GM19193 (cell line): Measurements from ENCODE around the gene RBM5.

ENCODE experiments used
- POLR2A ChIP-seq: IDR thresholded peaks from 4 replicates; pipeline ENCODE4 v1.6.1; 2011; ENCODE audit not compliant: insufficient read depth, insufficient read length; ENCODE audit errors: extremely low read depth

Gene RBM5

DNA sequence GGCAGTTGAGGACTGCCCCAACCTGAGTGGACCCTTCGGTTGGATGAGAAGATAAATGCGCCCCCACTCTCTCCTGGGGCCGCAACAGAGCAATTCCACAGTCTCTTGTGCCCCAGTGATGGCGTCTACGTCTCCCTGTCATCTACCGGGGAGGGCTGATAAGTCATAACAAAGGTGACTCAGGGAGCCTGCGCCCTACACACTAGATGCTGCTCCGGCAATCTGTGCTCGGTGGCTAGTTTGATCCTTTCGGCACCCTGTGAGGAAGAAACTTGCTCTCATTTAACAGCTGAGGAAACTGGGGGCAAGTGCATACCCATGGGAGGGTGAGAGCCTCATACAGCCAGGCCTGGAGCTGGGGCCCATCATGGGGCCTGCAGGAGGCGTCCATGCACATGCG, 52.3 kb downstream of the RBM5 start:
- no peak for TF ChIP-seq POLR2A

DNA sequence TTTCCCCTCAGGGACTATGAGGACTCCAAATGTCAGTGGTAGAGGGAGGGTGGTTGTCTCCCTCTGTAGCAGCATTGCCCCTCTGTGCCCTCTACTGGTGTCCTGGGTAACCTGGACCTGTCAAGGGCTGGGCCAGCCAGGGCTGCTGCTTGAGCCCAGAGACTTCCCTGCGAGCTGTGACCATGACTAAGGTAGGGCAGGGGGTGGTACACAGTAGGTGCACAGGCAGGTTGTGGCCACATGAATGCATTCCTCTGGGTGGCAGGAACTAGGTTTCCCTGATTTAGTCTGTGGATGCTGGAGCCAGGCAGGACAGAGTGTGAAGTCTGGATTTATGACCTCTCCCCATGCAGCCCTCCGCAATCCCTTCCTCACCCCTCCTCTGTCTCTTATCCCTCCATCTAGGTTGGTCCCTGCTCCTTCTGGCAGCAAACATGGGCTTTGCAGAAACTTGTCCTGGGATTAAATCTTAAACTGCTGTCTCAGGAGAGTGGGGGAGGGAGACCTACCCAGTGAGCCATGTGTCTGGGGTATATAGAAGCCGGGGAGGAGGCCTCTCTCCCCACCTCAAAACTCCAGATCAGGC, 57.7 kb downstream of the RBM5 start:
- no peak for TF ChIP-seq POLR2A

DNA sequence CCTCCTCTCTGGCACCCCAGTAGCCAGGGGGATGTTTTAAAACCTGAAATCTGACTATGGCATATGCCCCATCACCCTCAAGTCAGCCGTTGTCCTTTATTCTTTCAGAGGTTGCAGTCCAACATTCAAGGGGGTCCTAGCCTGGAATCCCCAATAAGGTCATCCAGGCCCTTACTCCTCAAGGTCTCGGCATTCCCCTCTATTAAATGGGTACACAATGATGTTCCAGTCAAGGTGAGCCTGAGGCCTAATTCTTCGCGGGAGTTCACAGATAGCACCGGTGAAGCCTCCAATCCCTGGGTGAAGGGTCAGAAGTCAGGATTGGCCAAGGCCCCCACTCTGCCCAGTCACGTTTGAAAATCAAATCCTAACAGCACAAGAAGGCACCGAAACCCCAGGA, 58.3 kb downstream of the RBM5 start:
- no peak for TF ChIP-seq POLR2A

DNA sequence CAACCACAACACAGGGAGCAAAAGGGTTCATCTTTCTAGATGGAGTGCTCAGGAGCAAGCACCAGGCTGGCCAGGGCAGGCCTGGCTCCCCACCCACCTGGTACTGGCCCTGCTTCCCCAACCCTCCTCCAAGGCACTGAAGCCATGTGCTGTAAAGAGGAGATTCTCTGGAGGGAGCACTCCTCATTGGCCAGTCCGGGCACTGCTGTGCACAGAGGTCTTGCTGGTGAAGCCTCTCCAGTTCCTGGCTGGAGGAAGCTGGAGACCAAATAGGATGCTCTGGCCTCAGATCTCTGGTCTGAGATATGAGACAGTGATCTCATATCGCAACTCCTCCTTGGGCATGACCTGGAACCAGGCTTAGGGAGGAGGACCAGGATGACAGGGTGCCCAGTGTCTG, 58.7 kb downstream of the RBM5 start:
- no peak for TF ChIP-seq POLR2A

DNA sequence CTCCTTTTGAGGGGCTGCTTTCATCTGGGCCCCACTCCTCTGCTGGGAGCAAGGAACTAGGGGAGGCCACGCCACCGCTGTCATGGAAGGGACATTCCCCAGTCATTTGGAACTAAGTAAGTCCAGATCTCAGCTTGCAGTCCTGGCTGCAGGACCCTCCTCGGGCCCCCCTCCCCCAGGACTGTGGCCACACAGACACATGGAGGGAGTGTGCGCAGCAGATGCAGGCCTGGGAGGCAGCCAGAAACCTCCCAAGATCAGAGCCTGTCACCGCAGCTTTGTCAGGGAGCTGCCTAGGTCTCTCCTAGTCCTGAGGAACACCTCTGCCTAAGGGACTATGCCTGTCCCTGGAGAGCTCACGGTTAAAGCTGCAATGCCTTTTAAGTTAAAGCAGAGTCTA, 59.1 kb downstream of the RBM5 start:
- TF ChIP-seq POLR2A: no peak

DNA sequence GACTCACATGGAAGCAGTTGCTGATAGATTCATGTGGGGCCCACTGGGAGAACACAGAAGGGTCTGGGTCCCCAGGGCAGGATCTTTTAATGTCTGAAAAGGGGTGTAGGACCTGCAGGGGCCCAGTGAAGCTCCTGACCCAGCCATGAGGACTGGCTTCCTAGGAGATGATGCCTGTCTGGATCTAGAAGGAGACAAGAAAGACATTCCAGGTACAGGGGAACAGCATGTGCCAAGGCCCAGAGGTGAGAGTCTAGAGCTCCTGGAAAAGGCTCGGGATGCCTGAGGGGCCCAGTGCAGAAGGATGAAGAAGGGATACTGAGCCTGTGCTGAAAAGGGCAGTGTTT, 61.7 kb downstream of the RBM5 start:
- TF ChIP-seq POLR2A: no peak

GRCh38 chr3:50150863-50151686, 62.4 kb downstream of the RBM5 start:
- TF ChIP-seq POLR2A: no peak

- TF ChIP-seq POLR2A: no peak
Observed at GRCh38 chr3:50151728-50152127, 63.0 kb downstream of the RBM5 start.

DNA sequence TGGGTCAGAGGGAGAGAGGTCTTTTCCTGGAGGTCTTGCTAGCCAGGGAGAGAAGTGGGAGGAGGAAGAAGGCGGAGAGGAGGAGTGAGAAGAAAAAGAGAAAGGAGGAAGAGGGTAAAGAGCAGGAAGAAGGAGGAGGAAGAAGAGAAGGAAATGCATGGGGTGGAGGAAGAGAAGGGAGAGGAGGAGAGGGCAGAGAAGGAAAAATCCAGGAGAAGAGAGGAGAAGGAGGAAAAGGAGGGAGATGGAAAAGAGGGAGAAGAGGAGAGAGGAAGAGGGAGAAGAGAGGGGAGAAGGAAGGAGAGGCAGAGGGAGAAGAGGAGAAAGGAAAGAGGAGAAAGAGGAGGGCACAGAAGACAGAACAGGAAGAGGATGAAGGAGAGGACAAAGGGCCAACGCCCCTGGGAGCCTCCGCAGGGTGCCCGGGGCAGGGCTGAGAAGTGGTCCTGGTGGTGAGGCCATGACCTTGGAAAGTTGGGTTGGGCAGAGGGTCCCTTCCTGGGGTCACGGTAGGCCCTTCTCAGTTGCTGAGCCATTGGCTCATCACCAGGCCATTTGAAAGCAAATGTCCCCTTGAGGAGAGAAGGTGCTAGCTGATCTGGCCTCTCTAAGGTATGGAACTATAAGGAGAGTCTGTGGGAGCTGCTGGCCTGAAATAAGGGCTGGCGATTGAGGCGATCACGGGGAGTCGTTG, 65.2 kb downstream of the RBM5 start:
- no peak for TF ChIP-seq POLR2A

- TF ChIP-seq POLR2A: no peak
Observed at GRCh38 chr3:50154476-50154839, 65.7 kb downstream of the RBM5 start.

DNA sequence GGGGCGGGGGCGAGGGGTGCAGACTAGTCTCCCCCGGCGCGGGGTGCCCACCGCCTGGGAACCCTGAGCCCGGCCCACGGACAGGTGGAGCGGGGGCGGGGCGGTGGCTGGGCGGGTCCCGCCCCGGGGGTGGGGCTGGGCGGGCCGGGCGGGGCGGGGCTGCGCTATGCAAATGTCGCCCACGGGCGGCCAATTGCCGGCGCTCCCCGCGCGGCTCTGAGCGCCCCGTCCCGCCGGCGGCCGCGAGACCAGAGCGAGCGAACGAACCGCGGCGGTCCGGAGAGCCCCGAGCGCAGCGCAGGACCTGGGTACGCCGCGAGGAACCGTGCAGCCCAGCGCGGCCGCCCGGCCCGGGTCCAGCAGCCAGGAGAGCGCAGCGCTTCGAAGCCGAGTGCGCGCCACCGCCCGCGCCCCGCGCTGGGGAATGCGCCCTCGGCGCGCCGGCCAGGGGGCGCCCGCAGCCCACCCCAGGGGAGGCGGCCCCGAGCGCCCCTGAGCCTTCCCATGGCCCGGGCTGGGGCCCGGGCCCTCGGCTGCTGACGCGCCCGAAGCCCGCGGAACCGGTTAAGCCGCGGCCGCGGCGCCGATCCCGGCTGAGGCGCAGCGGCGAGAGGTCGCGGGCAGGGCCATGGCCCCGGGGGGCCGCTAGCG, 66.2 kb downstream of the RBM5 start, which contains the start of gene SEMA3F:
SEMA3F (plus strand) TSS at position 485 of the 651 bp plus-strand sequence. CDS start 4,299 bp downstream, outside the sequence.
- no peak for TF ChIP-seq POLR2A

- no peak for TF ChIP-seq POLR2A
Observed at GRCh38 chr3:50155491-50155878, 66.8 kb downstream of the RBM5 start.

DNA sequence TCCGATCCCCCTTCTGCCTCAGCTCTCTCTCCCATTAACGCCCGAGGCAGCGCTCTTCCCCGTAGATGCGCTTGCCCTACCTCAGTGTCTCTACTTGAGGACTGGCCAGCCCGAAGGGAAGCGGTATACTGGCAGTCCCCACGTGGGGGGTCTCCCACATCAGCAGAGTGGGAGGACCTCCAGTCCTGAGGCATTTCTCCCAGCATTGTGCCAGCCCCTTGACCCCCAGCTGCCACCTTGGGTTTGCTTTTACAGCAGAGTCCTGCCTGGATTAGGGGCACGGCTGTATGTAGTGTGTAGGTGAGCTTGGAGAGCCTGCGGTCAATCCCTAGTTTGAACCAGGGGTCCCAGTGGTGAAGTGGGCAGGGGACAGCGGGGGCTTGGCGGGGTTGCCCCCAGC, 67.2 kb downstream of the RBM5 start:
- TF ChIP-seq POLR2A: no peak

DNA sequence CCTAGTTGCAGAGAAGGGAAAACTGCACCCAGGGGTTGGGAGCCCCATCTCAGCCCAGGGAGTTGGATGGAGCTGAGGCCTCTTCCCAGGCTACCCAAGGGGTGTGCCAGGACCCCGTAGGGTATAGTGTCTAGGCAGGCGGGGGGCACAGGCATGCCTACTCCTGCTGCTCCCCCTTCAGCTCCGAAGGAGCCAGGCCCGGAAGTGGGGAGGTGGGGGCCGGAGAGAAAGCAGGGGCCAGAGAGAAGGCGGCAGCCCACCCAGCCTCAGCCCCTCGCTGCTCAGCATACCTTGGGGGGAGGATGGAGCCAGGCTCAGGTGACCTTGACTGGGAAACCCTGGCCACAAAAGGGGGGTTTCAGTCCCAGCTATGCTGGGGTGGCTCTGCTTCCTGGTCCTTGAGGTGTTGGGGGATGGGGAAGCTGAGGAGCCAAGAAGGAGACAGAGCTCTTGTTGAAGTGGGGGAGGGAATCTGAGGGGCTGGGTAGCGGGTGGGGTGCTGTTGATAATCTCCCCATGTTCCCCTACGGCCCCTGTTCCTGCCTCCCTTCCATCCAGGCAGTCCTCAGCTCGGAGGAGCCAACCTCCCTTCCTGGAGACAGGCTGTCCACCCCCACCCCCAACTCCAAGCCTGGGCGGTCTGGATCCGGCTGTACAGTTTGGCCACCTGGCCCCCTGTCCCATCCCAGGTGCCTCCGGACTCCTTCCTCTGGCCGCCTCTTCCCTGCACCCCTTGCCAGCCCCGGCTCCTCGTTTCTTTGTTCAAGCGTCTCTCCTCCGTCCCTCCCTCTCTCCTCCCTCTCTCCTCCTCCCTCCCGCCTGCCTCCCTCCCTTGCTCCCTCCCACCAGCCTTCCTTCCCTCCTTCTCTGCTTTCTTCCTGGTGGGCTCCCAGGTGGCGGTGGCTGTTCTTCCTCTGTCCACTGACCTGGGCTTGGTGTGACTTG, 68.1 kb downstream of the RBM5 start:
- TF ChIP-seq POLR2A: no peak
